SK-N-SH (cell line): ENCODE data around the gene PCGF3. TPM values are rescaled to one million over a fixed set of nuclear protein-coding genes. Genes with fewer than 3 reads are reported as not detected.

ENCODE experiments used
- CTCF ChIA-PET: fragments of 300-600, 350-600 bp; formaldehyde crosslinking; extraction: SDS; loops from one replicate; lab custom pipeline; 2021; lab: Yijun Ruan, JAX
- POLR2A ChIA-PET: fragments of 350-600 bp; sonication (Branson Sonifier 250); formaldehyde crosslinking; extraction: SDS; loops from one replicate; lab custom pipeline; 2020; ENCODE audit warnings: antibody characterized with exemption, inconsistent platforms; lab: Yijun Ruan, JAX
- DNase-seq: peaks from one replicate; pipeline ENCODE4 v3.0.0; 2012
- H2AFZ ChIP-seq: fragments of 200-600 bp; sonication (generic); 2 replicates; pipeline ENCODE4 v1.8.1; 2016; ENCODE audit warnings: antibody characterized with exemption, mild to moderate bottlenecking, low read depth
- H3F3A ChIP-seq: fragments of 200-600 bp; sonication (generic); replicated peaks from 2 replicates; pipeline ENCODE3; 2016; ENCODE audit warnings: antibody characterized with exemption, mild to moderate bottlenecking; ENCODE audit not compliant: insufficient read depth
- H3K27ac ChIP-seq, 2 experiments: fragments of 200-500 bp in 1 of 2; fragments of 200-600 bp in 1 of 2; sonication (Bioruptor generic) in 1 of 2; sonication (generic), shearing (Covaris generic) in 1 of 2; 2 replicates each; pipeline versions ENCODE4 v1.5.1 to v1.6.1; 2014 to 2016; ENCODE audit warnings: low read depth in 2 of 2, inconsistent platforms in 1 of 2, low read length in 1 of 2, mild to moderate bottlenecking in 1 of 2, mixed read lengths in 1 of 2
- H3K27me3 ChIP-seq: fragments of 200-600 bp; sonication (generic), shearing (Covaris generic); 2 replicates; pipeline ENCODE4 v1.6.1; 2016; ENCODE audit warnings: mixed run types; ENCODE audit not compliant: insufficient read depth
- H3K36me3 ChIP-seq, 2 experiments: fragments of 200-500 bp in 1 of 2; fragments of 200-600 bp in 1 of 2; sonication (Bioruptor generic) in 1 of 2; sonication (generic) in 1 of 2; replicated peaks in 1 of 2; 2 replicates each; pipeline versions ENCODE3 to v1.5.1; 2014 to 2016; ENCODE audit warnings: low read length in 1 of 2, mild to moderate bottlenecking in 1 of 2; ENCODE audit not compliant: insufficient read depth in 2 of 2, control insufficient read depth in 1 of 2
- H3K4me1 ChIP-seq, 2 experiments: fragments of 200-500 bp in 1 of 2; fragments of 200-600 bp in 1 of 2; sonication (Bioruptor generic) in 1 of 2; sonication (generic), shearing (Covaris generic) in 1 of 2; 2 replicates each; pipeline versions ENCODE4 v1.5.1 to v1.6.1; 2014 to 2016; ENCODE audit warnings: low read depth in 1 of 2, low read length in 1 of 2, mixed run types in 1 of 2; ENCODE audit not compliant: insufficient read depth in 2 of 2, control insufficient read depth in 1 of 2
- H3K4me2 ChIP-seq: fragments of 200-600 bp; sonication (generic), shearing (Covaris generic); 2 replicates; pipeline ENCODE4 v1.6.1; 2017; ENCODE audit warnings: mixed run types
- H3K4me3 ChIP-seq, 2 experiments: fragments of 200-500 bp in 1 of 2; fragments of 200-600 bp in 1 of 2; sonication (Bioruptor generic) in 1 of 2; sonication (generic), shearing (Covaris generic) in 1 of 2; 2 replicates each; pipeline versions ENCODE4 v1.5.1 to v1.8.1; 2014 to 2016; ENCODE audit warnings: low read depth in 2 of 2, inconsistent platforms in 1 of 2, low read length in 1 of 2, mild to moderate bottlenecking in 1 of 2, mixed read lengths in 1 of 2, moderate library complexity in 1 of 2
- H3K79me2 ChIP-seq: fragments of 200-600 bp; sonication (generic); 2 replicates; pipeline ENCODE4 v1.8.1; 2017; ENCODE audit warnings: mild to moderate bottlenecking; ENCODE audit not compliant: insufficient read depth
- H3K9ac ChIP-seq: fragments of 200-600 bp; sonication (generic); 2 replicates; pipeline ENCODE4 v1.6.1; 2017; ENCODE audit warnings: mixed run types
- H3K9me2 ChIP-seq: fragments of 200-600 bp; sonication (generic); 2 replicates; pipeline ENCODE4 v1.6.1; 2017; ENCODE audit warnings: mixed run types
- H3K9me3 ChIP-seq: fragments of 200-600 bp; sonication (generic); 2 replicates; pipeline ENCODE4 v1.6.1; 2017; ENCODE audit warnings: mixed run types, mild to moderate bottlenecking, moderate library complexity
- H4K20me1 ChIP-seq: fragments of 200-600 bp; sonication (generic); 2 replicates; pipeline ENCODE4 v1.6.1; 2017; ENCODE audit warnings: mild to moderate bottlenecking, mixed run types; ENCODE audit not compliant: insufficient read depth
- CHD2 ChIP-seq: fragments of 150-350 bp; IDR thresholded peaks from 2 replicates; pipeline ENCODE4 v1.6.1; 2018; ENCODE audit warnings: low read length; ENCODE audit not compliant: partially characterized antibody
- ELF1 ChIP-seq: IDR thresholded peaks from 2 replicates; pipeline ENCODE4 v1.4.0; 2012
- FOXJ3 ChIP-seq: sonication (generic); formaldehyde crosslinking; IDR thresholded peaks from 2 replicates; pipeline ENCODE4 v1.5.1; 2020; ENCODE audit warnings: mild to moderate bottlenecking, missing genetic modification reagents
- JUND ChIP-seq: IDR thresholded peaks from 2 replicates; pipeline ENCODE4 v1.4.0; 2012
- MEF2A ChIP-seq: IDR thresholded peaks from 2 replicates; pipeline ENCODE4 v1.4.0; 2012; ENCODE audit warnings: low read depth, borderline replicate concordance
- NFIC ChIP-seq: IDR thresholded peaks from 2 replicates; pipeline ENCODE4 v1.4.0; 2012; ENCODE audit warnings: borderline replicate concordance
- NRF1 ChIP-seq: IDR thresholded peaks from 2 replicates; pipeline ENCODE4 v1.6.1; 2012; ENCODE audit warnings: low read depth, mild to moderate bottlenecking, low read length
- RAD21 ChIP-seq: IDR thresholded peaks from 2 replicates; pipeline ENCODE4 v1.6.1; 2012; ENCODE audit warnings: mild to moderate bottlenecking, low read length
- RCOR1 ChIP-seq: fragments of 150-350 bp; IDR thresholded peaks from 2 replicates; pipeline ENCODE4 v1.6.1; 2017; ENCODE audit warnings: antibody characterized with exemption, low read length
- RFX5 ChIP-seq: IDR thresholded peaks from 2 replicates; pipeline ENCODE4 v1.6.1; 2012; ENCODE audit warnings: mild to moderate bottlenecking, improper control_type of control experiment, low read length
- RXRA ChIP-seq: IDR thresholded peaks from 2 replicates; pipeline ENCODE4 v1.4.0; 2012; ENCODE audit warnings: low read depth, mild to moderate bottlenecking, borderline replicate concordance
- SIN3A ChIP-seq: IDR thresholded peaks from 2 replicates; pipeline ENCODE4 v1.6.1; 2012; ENCODE audit warnings: low read depth, mild to moderate bottlenecking, low read length, moderate library complexity, borderline replicate concordance
- SMC3 ChIP-seq: IDR thresholded peaks from 2 replicates; pipeline ENCODE4 v1.6.1; 2012; ENCODE audit warnings: low read depth, low read length, improper control_type of control experiment
- TAF1 ChIP-seq: IDR thresholded peaks from 2 replicates; pipeline ENCODE4 v1.6.1; 2012; ENCODE audit warnings: low read depth, mild to moderate bottlenecking, low read length, moderate library complexity, borderline replicate concordance
- TCF12 ChIP-seq: IDR thresholded peaks from 2 replicates; pipeline ENCODE4 v1.4.0; 2012
- TEAD4 ChIP-seq: IDR thresholded peaks from 2 replicates; pipeline ENCODE4 v1.4.0; 2012; ENCODE audit warnings: mild to moderate bottlenecking, borderline replicate concordance; ENCODE audit not compliant: insufficient read depth
- USF1 ChIP-seq: IDR thresholded peaks from 2 replicates; pipeline ENCODE4 v1.4.0; 2012; ENCODE audit warnings: low read depth, borderline replicate concordance
- WGBS: methylation state at CpG from one replicate; pipeline ENCODE4 v1.1.6; 2017; ENCODE audit warnings: low lambda C conversion rate; 5-methylcytosine and 5-hydroxymethylcytosine counted together
- polyA plus RNA-seq, 3 experiments: library from polyadenylated mRNA; depleted of rRNA; stranded (reverse); fragments of >200 nt; gene quantifications; 2 replicates each; pipeline ENCODE4 v1.2.3, GENCODE V29; 2012
- TF ChIP-seq, protein P1 (sequence below): IDR thresholded peaks from 2 replicates; pipeline ENCODE4; 2012
- TF ChIP-seq, protein P2 (sequence below): IDR thresholded peaks from 2 replicates; pipeline ENCODE4 v1.4.0; 2012; ENCODE audit warnings: low read depth
- TF ChIP-seq, protein P3 (sequence below): fragments of 200-600 bp; sonication (generic); IDR thresholded peaks from 2 replicates; pipeline ENCODE4 v1.6.1; 2017; ENCODE audit warnings: antibody characterized with exemption, mild to moderate bottlenecking, moderate library complexity
- TF ChIP-seq, protein P4 (sequence below): fragments of 150-350 bp; IDR thresholded peaks from 2 replicates; pipeline ENCODE4 v1.6.1; 2017; ENCODE audit warnings: antibody characterized with exemption, low read length, low read depth, borderline replicate concordance

PCGF3 gene
- polyA plus RNA-seq, 1 of the 3 experiments (the other 2 are of a cell fraction), result 44.8 TPM

- no peaks in the 10 kb centered on the region for H3K27me3 ChIP-seq
- CTCF ChIA-PET, result no interaction called here
- H3K4me1 ChIP-seq, result peaks cover 6 to 43% of the 10 kb centered on the region in 2 experiments; a peak in 1 of 4 replicates
- no peak overlapping the region for H3K4me3 ChIP-seq
- H3K27ac ChIP-seq, result no peak overlapping the region
- no peak overlapping the region for H3K9ac ChIP-seq
- no peaks in the 10 kb centered on the region for H3K9me3 ChIP-seq
- no peaks in the 10 kb centered on the region for H3F3A ChIP-seq
- TF ChIP-seq NRF1 (no peak), JUND (no peak), SMC3 (no peak)
- H4K20me1 ChIP-seq, result no peaks in the 10 kb centered on the region
- POLR2A ChIA-PET, result no interaction called here
- H2AFZ ChIP-seq, result no peak overlapping the region
- no peak for DNase-seq
- H3K79me2 ChIP-seq, result peaks cover 16% of the 10 kb centered on the region; the same call in 1 of the 2 replicates
- H3K9me2 ChIP-seq, result no peaks in the 10 kb centered on the region
- 60% methylated on average over 1 of the region's 13 CpGs for WGBS
- H3K4me2 ChIP-seq, result no peak overlapping the region
- H3K36me3 ChIP-seq, result no peaks in the 10 kb centered on the region
Observed at GRCh38 chr4:679104-679481, 26.5 kb upstream of the PCGF3 start.

DNA sequence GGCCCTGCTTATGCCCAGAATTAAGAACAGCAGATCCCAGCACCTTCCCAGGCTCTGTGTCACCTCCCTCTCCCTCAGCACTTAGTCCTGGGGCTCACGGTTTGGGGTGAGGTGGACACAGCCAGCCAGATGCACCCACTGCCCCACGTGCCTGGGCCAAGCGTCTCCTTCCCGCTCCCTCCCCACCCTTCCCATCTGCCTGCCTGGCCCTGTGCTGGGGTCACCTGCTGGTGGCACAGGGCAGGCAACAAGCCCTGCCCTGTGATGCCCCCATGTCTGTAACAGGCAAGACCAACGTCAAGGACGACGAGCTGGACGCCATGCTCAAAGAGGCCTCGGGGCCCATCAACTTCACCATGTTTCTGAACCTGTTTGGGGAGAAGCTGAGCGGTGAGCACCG lies 26.0 kb upstream of the PCGF3 start:
- Histone ChIP-seq H3K9ac (no peak overlapping the region), H3K4me2 (no peak overlapping the region; the same call in 1 of the 2 replicates), H4K20me1 (no peaks in the 10 kb centered on the region), H2AFZ (no peak overlapping the region)
- POLR2A ChIA-PET, result interaction anchor here (1.1 to 1.8 kb wide), 2 partner anchors 9 to 15 kb away, joined by 5 to 6 read pairs; no protein-coding TSS in a partner anchor
- CTCF ChIA-PET, result no interaction called here
- WGBS, result 94% methylated on average over 8 of the region's 11 CpGs
- TF ChIP-seq, protein P1, sequence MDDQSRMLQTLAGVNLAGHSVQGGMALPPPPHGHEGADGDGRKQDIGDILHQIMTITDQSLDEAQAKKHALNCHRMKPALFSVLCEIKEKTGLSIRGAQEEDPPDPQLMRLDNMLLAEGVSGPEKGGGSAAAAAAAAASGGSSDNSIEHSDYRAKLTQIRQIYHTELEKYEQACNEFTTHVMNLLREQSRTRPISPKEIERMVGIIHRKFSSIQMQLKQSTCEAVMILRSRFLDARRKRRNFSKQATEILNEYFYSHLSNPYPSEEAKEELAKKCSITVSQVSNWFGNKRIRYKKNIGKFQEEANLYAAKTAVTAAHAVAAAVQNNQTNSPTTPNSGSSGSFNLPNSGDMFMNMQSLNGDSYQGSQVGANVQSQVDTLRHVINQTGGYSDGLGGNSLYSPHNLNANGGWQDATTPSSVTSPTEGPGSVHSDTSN, result no peak
- TF ChIP-seq, protein P2, sequence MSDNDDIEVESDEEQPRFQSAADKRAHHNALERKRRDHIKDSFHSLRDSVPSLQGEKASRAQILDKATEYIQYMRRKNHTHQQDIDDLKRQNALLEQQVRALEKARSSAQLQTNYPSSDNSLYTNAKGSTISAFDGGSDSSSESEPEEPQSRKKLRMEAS, result no peak
- no peak for TF ChIP-seq RAD21
- TF ChIP-seq SMC3, result no peak
- TF ChIP-seq TEAD4, result no peak
- no peak for TF ChIP-seq RCOR1
- TF ChIP-seq RXRA, result no peak
- TF ChIP-seq, protein P3, sequence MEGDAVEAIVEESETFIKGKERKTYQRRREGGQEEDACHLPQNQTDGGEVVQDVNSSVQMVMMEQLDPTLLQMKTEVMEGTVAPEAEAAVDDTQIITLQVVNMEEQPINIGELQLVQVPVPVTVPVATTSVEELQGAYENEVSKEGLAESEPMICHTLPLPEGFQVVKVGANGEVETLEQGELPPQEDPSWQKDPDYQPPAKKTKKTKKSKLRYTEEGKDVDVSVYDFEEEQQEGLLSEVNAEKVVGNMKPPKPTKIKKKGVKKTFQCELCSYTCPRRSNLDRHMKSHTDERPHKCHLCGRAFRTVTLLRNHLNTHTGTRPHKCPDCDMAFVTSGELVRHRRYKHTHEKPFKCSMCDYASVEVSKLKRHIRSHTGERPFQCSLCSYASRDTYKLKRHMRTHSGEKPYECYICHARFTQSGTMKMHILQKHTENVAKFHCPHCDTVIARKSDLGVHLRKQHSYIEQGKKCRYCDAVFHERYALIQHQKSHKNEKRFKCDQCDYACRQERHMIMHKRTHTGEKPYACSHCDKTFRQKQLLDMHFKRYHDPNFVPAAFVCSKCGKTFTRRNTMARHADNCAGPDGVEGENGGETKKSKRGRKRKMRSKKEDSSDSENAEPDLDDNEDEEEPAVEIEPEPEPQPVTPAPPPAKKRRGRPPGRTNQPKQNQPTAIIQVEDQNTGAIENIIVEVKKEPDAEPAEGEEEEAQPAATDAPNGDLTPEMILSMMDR, result no peak
- TF ChIP-seq TCF12, result no peak
- no peak for TF ChIP-seq CHD2
- no peak for TF ChIP-seq FOXJ3 (CRISPR knock-in tag)
- TF ChIP-seq, protein P4, sequence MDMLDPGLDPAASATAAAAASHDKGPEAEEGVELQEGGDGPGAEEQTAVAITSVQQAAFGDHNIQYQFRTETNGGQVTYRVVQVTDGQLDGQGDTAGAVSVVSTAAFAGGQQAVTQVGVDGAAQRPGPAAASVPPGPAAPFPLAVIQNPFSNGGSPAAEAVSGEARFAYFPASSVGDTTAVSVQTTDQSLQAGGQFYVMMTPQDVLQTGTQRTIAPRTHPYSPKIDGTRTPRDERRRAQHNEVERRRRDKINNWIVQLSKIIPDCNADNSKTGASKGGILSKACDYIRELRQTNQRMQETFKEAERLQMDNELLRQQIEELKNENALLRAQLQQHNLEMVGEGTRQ, result no peak
- TF ChIP-seq TAF1, result no peak
- TF ChIP-seq SIN3A, result no peak
- TF ChIP-seq ELF1, result no peak
- no peak for TF ChIP-seq JUND
- no peak for TF ChIP-seq MEF2A
- no peak for TF ChIP-seq USF1
- no peak for TF ChIP-seq NFIC
- TF ChIP-seq RFX5, result no peak
- TF ChIP-seq, all 33 proteins: peak for 0
- Histone ChIP-seq H3K79me2 (peaks cover 13% of the 10 kb centered on the region; the same call in 1 of the 2 replicates), H3K27me3 (no peaks in the 10 kb centered on the region), H3K36me3 (no peaks in the 10 kb centered on the region), H3K9me2 (no peaks in the 10 kb centered on the region), H3K4me3 (no peak overlapping the region), H3K9me3 (no peaks in the 10 kb centered on the region), H3K27ac (no peak overlapping the region; a peak in 1 of 4 replicates), H3F3A (no peaks in the 10 kb centered on the region), H3K4me1 (peaks cover 6 to 49% of the 10 kb centered on the region in 2 experiments; a peak in 1 of 4 replicates)
- no peak for DNase-seq
